Stimulated activated CD4-positive, alpha-beta T cell treated with anti-CD3 and anti-CD28 coated beads, Interleukin-1b, Interleukin-23, amount 100 ng/mL, for 4 hours (primary cell): Measurements from ENCODE around the gene CPSF3.

ENCODE experiments used
- DNase-seq, 2 donors: peaks; one replicate each; pipeline ENCODE4 v3.0.0-alpha.2; 2020; ENCODE audit warnings: low read depth in 2 of 2

The CPSF3 gene

DNA sequence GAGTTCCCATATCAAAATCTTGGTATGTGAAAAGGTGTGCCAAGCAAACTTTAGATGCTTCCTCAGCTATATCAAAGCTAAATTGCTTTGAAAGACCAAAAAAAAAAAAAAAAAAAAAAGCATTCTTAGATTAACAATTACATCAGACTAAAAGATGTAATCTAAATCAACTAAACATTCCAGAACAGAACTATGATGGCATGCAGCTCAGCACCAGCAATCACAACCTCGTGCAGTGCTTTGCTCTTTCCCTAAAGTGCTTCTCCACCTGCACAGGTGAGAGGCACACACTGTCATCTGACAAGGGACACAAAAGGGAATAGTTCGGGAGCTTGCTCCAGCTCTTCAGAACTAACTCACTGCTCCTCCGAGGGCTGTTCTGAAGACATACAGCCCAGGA, 94.7 kb downstream of the CPSF3 start:
- no peak for DNase-seq

DNA sequence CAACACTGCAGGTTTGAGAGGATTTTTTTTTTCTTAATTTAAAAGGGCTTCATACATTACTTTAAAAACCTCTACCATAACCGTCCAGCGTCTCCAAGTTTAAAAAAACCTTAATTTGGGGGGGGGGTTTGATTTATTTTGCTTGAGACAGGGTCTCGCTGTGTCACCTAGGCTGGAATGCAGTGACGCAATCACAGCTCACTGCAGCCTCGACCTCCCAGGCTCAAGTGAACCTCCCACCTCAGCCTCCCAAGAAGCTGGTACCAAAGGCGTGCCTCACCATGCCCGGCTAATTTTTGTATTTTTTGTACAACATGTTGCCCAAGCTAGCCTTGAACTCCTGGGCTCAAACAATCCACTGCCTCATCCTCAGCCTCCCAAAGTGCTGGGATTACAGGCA, 95.3 kb downstream of the CPSF3 start:
- no peak for DNase-seq

DNA sequence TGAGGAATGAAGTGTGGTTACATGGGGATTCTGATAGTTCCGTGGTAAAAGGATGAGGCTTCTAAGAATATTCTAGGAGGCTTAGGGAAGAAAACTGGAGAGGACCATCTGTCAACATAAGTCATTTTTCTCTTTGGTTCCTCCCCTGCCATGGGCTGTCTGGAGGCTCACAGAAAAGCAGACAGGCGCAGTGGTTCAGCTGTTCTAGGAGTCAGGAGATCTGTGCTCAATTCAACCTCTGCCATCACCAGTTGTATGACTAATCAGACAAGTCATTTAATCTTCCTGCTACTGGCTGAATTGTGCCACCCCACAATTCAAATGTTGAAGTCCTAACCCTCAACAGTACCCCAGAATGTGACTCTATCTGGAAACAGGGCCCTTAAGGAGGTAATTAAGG, 95.8 kb downstream of the CPSF3 start:
- no peak for DNase-seq
